Measurements from ENCODE around the gene UBR4.
"Not testable (repeated sequence)": the region's sequence is repeated elsewhere in the genome, so short reads cannot be mapped to it uniquely, and the experiment has no call there.

Gene UBR4

DNA sequence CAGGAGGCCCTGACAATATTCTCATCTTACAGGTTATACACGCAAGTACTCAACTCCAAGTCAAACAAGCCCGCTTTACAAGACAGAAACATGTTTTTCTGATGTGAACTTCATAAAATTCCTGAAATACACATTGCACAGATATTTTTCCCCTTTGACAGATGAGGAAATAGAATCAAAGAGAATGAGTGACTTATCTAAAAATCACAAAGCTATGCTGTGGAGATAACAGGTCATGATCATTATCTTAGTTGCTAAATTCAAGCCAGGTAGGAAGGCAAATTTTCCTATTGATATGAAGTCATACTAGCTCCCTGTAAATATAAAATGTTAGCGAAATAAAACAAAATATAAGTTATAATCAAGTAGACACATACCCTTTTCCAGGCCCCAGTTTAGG lies 18.3 kb downstream of the UBR4 start:
- DNase-seq (ENCODE audit: low read depth in 2 of 2), result no peak
- H3K4me3 ChIP-seq (replicated peaks in 1 of 2; ENCODE audit: low read depth in 2 of 2, low read length in 2 of 2), result no peak overlapping the region
- TF ChIP-seq, protein P1, sequence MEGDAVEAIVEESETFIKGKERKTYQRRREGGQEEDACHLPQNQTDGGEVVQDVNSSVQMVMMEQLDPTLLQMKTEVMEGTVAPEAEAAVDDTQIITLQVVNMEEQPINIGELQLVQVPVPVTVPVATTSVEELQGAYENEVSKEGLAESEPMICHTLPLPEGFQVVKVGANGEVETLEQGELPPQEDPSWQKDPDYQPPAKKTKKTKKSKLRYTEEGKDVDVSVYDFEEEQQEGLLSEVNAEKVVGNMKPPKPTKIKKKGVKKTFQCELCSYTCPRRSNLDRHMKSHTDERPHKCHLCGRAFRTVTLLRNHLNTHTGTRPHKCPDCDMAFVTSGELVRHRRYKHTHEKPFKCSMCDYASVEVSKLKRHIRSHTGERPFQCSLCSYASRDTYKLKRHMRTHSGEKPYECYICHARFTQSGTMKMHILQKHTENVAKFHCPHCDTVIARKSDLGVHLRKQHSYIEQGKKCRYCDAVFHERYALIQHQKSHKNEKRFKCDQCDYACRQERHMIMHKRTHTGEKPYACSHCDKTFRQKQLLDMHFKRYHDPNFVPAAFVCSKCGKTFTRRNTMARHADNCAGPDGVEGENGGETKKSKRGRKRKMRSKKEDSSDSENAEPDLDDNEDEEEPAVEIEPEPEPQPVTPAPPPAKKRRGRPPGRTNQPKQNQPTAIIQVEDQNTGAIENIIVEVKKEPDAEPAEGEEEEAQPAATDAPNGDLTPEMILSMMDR (IDR thresholded peaks at IDR 0.05; ENCODE audit: low read depth, low read length), result no peak

DNA sequence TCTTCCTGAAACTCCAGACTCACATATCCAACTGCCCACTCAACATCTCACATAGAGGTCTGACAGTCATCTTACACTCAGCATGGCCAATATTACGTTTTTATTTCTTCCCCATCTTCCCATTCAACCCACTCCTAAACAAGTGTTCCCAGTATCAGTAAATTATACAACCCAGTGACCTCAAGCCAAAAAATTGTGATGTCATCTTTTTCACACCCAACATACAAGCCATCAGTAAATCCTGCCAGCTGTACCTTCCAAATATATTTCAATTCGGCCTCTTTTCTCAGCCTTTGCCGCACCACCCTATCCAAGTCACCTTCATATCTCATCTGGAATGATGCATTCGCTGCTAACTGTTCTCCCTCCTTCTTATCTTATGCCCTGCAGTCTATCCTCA lies 19.6 kb downstream of the UBR4 start:
- TF ChIP-seq, protein P1 (IDR thresholded peaks at IDR 0.05; ENCODE audit: low read depth, low read length), result no peak
- DNase-seq (ENCODE audit: low read depth in 2 of 2), result no peak
- no peak overlapping the region for H3K4me3 ChIP-seq (replicated peaks in 1 of 2; ENCODE audit: low read depth in 2 of 2, low read length in 2 of 2)

DNA sequence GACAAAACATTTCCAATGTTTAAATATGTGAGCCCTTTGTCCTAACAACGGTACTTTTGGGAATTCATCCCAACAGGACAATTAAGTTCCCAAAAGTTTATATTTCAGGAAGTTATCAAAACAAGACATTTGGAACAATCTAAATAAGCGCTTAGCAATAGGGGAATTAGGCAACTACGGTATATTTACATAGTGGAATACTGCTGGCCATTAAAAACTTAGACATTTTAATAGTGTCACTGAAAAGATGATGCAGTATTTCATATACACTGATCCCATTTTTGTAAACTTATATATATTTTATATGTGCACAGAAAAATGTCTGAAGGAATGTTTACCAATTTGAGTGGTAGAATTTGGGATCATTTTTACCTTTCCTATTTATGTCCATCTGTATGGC lies 20.8 kb downstream of the UBR4 start:
- no peak overlapping the region for H3K4me3 ChIP-seq (replicated peaks in 1 of 2; ENCODE audit: low read depth in 2 of 2, low read length in 2 of 2)
- TF ChIP-seq, protein P1 (IDR thresholded peaks at IDR 0.05; ENCODE audit: low read depth, low read length), result no peak
- no peak for DNase-seq (ENCODE audit: low read depth in 2 of 2)

DNA sequence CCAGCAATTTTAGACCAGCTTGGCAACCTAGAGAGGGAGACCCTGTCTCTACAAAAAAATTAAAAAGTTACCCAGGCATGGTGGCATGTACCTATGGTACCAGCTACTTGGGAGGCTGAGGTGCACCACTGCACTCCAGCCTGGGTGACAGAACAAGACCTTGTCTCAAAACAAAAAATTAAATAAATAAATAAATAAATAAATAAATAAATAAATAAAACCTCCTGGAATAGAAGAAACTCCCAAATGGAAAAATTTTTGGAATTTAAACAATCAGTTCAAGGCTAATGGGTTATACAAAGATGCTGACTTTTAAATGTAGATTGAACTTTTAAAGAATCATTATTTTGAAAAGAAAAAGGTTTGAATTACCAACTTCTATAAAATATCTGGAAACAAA lies 22.2 kb downstream of the UBR4 start:
- no peak overlapping the region for H3K4me3 ChIP-seq (replicated peaks in 1 of 2; ENCODE audit: low read depth in 2 of 2, low read length in 2 of 2)
- TF ChIP-seq, protein P1 (IDR thresholded peaks at IDR 0.05; ENCODE audit: low read depth, low read length), result no peak
- no peak for DNase-seq (ENCODE audit: low read depth in 2 of 2)

DNA sequence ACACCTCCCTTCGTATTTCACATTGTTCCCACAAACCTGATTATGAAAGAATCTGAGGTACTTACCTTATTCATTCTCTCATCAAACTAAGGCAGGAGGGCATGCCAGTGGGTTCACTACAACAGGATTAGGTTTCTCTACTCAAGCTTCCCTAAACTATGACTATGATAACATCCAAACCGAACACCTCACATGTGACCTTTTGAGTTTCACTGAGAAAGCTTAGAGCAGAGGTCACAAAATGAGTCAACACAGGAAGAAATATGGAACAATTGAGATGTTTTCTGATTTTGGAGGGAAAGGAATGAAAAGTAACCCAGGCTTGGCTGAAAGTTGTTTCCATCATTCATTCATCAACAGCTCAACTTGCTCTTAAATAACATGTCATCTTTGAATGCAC lies 24.1 kb downstream of the UBR4 start:
- no peak overlapping the region for H3K4me3 ChIP-seq (replicated peaks in 1 of 2; ENCODE audit: low read depth in 2 of 2, low read length in 2 of 2)
- no peak for DNase-seq (ENCODE audit: low read depth in 2 of 2)
- TF ChIP-seq, protein P1 (IDR thresholded peaks at IDR 0.05; ENCODE audit: low read depth, low read length), result no peak

DNA sequence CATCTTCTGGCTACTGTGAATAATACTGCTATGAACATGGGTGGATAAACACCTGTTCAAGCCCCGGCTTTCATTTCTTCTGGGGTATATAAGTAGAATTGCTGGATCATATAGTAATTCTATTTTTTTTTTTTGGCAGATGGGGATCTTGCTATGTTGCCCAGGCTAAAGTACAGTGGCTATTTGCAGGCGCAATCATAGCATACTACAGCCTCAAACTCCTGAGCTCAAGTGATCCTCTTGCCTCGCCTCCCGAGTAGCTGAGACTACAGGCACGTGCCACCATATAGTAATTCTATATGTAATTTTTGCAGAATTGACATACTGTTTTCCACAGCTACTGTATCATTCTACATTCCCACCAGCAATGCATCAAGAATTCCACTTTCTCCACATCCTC lies 27.8 kb downstream of the UBR4 start:
- no peak overlapping the region for H3K4me3 ChIP-seq (replicated peaks in 1 of 2; ENCODE audit: low read depth in 2 of 2, low read length in 2 of 2)
- TF ChIP-seq, protein P1 (IDR thresholded peaks at IDR 0.05; ENCODE audit: low read depth, low read length), result no peak
- DNase-seq (ENCODE audit: low read depth in 2 of 2), result no peak

DNA sequence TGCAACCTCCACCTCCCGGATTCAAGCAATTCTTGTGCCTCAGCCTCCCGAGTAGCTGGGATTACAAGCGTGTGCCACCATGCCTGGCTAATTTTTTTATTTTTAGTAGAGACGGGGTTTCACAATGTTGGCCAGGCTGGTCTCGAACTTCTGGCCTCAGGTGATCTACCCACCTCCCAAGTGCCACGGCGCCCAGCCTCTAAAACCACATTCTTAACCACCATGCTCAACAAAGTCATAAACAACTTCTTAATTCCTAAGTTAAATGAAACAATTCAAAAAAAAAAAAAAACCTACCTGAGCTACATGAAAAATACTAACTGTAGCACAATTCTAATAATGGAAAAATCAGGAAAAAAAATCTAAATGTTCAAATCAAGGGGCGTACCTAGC lies 29.8 kb downstream of the UBR4 start:
- not testable (repeated sequence) for DNase-seq (ENCODE audit: low read depth in 2 of 2); H3K4me3 ChIP-seq (replicated peaks in 1 of 2; ENCODE audit: low read depth in 2 of 2, low read length in 2 of 2)

All from cardiac fibroblast (primary cell).